HTR-8/SVneo (cell line): ENCODE data around the gene MRPS24.
"Not testable (repeated sequence)": the region's sequence is repeated elsewhere in the genome, so short reads cannot be mapped to it uniquely, and the experiment has no call there.

Source experiments
- DNase-seq: peaks from one replicate; pipeline ENCODE4 v3.0.0; 2011; ENCODE audit warnings: low spot score, mixed read lengths; ENCODE audit not compliant: insufficient read length
- FAIRE-seq: peaks from 2 replicates; lab custom pipeline; 2011; peaks lifted over from hg19 to GRCh38; lab: Jason Lieb, UNC

MRPS24 gene

GRCh38 chr7:43844257-43844656, 25.1 kb downstream of the MRPS24 start:
- no peak for DNase-seq
- FAIRE-seq = peak; percentile 26

GRCh38 chr7:43843296-43843695, 26.0 kb downstream of the MRPS24 start:
- no peak for FAIRE-seq
- DNase-seq = no peak

GRCh38 chr7:43838201-43838658, 31.1 kb downstream of the MRPS24 start:
- DNase-seq (no peak), FAIRE-seq (no peak)

- FAIRE-seq (no peak), DNase-seq (no peak)
Measured at GRCh38 chr7:43834463-43835251, 34.7 kb downstream of the MRPS24 start.

GRCh38 chr7:43830917-43831316, 38.4 kb downstream of the MRPS24 start:
- not testable (repeated sequence) for FAIRE-seq

GRCh38 chr7:43825391-43825808, 43.9 kb downstream of the MRPS24 start:
- FAIRE-seq = no peak

More at GRCh38 chr7:43830917-43831316, 38.4 kb downstream of the MRPS24 start:
- DNase-seq = not testable (repeated sequence)

GRCh38 chr7:43824963-43825362, 44.4 kb downstream of the MRPS24 start:
- DNase-seq (no peak), FAIRE-seq (no peak)

More at GRCh38 chr7:43825391-43825808, 43.9 kb downstream of the MRPS24 start:
- DNase-seq = no peak

- DNase-seq, FAIRE-seq: not testable (repeated sequence)
Measured at GRCh38 chr7:43824513-43824912, 44.8 kb downstream of the MRPS24 start.

GRCh38 chr7:43823941-43824340, 45.4 kb downstream of the MRPS24 start:
- no peak for FAIRE-seq
- DNase-seq = no peak

- not testable (repeated sequence) for DNase-seq, FAIRE-seq
Measured at GRCh38 chr7:43823425-43823824, 45.9 kb downstream of the MRPS24 start.
